Amniotic epithelial cell (primary cell): ENCODE measurements around the gene IP6K1.
A peak's percentile ranks its signal among the peaks of the same experiment; 100 is the strongest.
"Not testable (repeated sequence)": the region's sequence is repeated elsewhere in the genome, so short reads cannot be mapped to it uniquely, and the experiment has no call there.

Source experiments
- DNase-seq: peaks from one replicate; pipeline ENCODE4 v3.0.0-alpha.2; 2010; ENCODE audit warnings: low read depth

IP6K1 gene

DNA sequence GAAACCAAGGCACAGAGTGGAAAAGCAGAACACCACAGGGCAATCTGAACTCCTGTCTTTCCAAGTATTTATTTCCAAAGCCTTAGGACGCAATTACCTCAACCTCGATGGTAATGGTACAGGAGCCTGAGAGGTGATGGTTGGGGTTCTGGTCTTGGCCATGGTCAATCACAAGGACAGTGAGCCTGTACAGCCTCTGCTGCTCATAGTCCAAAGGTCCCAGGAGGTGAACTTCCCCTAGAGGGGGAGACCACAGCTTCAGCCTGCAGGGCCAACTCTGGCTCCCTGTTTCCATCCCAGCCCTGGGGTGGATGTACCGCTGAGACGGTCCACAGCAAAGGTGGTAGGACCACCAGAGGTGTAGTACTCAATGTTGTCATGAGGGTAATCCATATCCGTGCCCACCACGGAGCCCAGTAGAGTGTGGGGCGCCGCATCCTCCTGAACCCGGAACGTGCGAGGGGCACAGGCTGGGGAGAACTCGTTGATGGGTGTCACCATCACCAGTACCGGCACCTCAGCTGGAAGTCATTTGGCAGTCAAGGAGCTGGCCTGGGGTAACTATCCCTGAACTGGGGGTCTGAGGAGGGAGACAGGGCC, 7.2 kb upstream of the IP6K1 start:
- DNase-seq: no peak

DNA sequence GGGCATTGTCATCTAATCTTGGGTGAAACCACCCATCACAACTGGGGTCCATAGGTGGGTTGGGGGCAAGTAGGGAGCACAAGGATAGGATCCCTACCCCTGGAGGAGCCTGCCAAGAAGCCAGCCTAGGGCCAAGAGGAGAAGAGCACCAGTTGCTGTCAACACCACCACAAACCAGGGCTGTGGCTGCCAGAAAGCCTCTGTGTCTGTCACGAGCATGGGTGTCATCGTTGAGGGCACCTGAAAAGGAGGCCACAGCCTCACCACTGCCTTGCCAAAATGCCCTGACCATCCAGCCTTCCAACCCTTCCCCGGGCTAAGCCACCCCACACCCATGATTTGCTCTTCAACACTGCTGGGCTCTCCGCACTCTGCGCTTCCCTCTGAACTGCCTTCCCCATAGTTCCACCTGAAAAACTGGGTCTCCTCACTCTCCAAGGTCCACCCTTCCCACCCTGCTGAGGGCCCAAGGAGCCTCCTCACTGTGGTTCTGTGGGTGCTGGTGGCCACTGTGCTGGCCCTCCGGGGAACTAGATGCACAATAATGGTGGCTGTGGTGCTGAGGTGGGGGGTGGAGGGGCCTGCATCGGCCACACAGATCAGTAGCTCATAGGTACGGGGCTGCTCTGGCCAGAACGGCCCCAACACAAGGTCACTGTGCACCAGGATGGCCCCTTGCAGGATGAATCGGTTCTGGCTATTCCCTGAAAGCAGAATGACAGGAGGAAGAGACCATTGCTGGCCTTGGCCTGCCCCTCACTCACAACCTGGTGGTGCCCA, 6.2 kb upstream of the IP6K1 start:
- DNase-seq: no peak

DNA sequence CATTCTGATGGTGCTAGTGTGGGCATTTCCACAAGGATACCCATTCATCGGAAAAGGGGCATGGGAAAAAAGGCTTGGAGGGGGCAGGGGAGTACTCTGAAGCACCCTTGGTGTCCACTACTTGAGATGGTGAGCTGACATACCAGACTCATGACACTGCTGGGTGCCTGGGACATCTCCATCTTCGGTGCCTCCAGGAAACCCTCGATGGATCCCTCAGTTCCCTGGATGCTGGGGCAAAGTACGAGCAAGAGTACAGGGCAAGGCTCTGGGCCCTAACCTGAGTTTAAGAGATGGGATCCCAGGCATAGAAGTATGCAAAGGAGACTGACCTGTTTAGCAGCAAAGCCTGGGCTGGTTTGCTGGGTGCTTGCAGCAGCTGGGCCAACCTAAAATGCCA, 5.2 kb upstream of the IP6K1 start:
- no peak for DNase-seq

DNA sequence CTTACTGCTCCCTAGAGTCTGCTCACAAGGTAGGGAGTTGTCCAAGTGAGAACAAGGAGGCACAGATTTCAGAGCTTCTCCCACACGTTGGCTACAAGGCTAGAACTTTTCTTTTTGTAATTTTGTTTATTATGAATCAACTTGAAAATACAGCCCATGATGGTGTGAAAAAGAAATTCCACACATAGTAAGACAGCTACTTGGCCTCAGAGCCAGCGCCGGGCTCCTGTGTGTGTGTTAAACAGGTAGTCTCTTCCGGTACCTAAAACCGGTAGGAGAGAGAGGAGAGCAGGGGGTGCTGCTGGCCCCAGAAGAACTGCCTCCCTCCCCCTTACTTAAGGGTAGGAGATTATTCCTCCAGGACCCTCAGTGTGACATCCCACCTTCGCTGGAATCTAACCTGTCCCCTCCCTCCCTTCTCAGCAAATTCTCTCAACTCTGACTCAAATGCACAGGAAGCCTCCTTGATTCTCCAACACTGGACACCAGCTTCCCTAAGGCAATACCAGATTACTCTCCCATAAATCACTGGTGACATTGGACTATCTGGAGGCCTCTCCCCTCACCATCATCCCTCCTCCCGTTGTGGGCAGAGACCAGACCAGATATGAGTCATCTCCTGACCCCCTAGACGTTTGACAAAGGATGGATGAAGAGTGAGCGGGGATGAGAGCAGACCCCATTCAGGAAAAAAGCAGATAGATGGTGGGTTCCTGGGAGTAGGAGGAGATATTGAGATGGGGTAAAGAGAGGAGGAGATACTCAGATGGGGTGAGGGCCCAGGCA, 4.5 kb upstream of the IP6K1 start:
- DNase-seq: peak; percentile 66

DNA sequence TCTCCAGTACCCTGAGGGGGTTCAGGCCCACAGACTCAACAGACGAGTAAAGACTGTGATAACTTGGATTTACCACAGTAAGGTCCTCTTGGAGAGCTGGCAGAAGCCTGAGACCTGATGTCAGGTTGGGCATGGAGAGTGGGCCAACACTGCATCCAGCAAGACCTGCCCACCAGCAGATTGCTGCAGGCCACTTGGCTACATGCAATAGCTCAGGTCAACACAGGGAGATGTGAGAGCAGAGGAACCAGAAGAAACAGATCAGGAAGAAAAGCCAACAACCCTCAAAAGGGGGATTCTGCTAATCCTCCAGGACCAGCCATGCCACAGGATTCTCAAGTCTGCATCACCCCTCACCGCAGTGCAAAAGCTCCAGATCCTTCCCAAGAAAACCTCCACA, 1.7 kb upstream of the IP6K1 start:
- DNase-seq: no peak

DNA sequence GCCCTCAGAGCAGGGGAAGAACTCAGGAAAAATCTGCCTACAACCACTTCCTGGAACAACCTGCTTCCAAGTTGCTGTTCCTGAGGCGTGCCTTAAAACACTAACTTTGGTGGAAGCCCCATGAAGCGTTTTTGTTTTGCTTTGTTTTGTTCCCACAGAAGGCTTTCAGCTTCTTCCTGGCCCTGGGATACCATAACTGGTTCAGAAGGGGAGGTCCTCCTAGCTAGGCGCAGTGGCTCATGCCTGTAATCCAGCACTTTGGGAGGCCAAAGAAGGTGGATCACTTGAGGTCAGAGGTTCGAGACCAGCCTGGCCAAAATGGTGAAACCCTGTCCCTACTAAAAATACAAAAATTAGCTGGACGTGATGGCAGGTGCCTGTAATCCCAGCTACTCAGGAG, 1.2 kb upstream of the IP6K1 start:
- no peak for DNase-seq

DNA sequence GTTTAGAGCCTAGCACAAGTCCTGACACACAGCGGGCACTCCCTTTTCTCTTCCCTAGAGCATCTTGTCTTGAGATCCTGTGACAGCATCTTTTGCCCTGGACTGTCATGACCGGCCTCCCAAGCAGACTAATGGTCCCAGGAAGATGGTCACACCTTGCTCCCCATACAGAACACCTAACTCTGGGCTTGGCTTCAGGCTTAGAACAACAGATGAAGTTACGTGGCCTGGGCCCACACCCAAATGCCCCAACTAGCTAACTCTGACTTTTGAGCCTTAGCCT, 781 bp upstream of the IP6K1 start:
- DNase-seq: no peak

DNA sequence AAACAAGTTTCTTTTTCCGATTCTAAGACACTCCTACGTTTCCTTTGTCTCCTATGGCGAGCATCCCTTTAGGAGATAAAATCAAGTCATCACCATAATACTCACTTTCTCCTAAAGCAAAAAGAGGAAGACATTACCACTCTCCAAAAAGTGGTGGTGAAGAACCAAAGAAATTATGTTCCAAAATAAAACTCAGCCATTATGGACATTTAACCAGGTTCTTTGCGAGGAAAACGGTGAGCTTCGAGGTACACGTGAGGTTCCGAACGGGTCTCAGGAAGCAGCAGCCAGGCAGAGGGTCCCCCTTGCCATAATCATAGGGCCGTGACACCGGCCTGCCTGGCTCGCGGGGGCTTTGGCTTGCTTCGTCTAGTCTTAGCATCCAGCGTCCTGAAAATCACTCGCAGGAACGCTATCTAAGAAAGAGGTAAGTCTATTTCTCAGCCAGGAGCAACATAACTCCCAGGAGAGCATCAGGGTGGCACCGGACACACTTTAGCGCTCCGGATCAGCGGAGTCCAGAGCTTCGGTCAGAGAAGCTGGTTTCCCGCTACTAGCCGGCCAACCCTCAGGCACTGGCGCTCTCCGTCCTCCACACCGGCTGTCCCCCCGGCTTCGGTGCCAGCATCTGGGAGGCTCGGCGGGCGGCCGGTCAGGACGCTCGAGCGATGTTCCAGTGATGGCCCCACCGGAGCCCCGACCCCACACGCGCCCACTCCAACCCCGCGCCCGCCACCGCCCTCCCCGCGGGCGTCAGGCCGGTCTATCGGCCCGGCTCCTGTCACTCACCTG, 581 bp downstream of the IP6K1 start:
- DNase-seq: peak; percentile 39

DNA sequence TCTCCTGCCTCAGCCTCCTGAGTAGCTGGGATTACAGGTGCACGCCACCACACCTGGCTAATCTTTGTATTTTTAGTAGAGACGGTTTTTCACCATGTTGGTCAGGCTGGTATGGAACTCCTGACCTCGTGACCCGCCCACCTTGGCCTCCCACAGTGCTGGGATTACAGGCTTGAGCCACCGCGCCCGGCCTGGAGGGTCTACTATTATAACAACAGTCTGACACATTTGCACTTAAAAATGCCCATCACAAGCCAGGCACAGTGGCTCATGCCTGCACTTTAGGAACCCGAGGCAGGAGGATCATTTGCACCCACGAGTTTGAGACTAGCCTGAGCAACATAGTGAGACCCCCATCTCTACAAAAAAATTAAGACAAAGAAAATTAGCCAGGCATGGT, 4.1 kb downstream of the IP6K1 start:
- not testable (repeated sequence) for DNase-seq

DNA sequence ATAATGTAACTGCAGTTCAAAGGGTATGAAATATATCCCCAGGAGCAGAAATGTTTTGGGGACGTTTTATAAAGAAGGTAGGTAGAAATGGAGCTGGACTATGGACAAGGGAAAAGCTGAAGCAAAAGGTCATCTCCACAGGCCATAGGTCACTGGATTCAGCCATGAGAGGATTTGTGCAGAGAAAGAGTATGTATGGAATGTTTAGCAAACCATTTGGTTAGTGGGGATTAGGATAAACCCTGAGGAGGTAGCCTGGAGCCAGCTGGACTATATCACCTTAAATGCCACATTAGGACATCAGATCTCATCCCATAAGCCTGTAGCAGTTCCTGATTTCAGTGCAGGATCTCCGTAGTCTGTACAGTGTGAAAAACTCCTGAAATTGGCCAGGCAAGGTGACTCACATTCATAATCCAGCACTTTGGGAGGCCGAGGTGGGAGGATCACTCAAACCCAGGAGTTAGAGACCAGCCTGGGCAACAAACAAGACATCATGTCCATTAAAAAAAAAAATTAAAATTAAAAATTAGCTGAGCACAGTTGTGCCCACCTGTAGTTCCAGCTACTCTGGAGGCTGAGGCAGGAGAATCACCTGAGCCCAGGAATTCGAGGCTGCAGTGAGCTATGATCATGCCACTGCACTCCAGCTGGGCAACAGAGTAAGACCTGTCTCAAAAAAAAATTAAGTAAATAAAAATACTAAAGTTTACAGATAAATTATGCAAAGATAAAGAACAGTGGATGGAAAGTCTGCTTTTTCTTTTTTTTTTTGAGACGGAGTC, 4.7 kb downstream of the IP6K1 start:
- DNase-seq: peak; percentile 82

DNA sequence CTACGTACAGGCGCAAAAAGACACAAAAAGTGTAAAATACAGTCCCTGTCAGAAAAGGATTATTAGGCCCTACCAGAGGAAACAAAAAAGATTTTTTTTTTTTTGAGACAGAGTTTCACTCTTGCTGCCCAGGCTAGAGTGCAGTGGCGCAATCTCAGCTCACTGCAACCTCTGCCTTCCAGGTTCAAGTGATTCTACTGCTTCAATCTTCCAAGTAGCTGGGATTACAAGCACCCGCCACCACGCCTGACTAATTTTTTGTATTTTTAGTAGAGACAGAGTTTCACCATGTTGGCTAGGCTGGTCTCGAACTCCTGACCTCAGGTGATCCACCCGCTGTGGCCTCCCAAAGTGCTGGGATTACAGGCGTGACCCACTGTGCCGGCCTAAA, 5.4 kb downstream of the IP6K1 start:
- DNase-seq: peak; percentile 44

DNA sequence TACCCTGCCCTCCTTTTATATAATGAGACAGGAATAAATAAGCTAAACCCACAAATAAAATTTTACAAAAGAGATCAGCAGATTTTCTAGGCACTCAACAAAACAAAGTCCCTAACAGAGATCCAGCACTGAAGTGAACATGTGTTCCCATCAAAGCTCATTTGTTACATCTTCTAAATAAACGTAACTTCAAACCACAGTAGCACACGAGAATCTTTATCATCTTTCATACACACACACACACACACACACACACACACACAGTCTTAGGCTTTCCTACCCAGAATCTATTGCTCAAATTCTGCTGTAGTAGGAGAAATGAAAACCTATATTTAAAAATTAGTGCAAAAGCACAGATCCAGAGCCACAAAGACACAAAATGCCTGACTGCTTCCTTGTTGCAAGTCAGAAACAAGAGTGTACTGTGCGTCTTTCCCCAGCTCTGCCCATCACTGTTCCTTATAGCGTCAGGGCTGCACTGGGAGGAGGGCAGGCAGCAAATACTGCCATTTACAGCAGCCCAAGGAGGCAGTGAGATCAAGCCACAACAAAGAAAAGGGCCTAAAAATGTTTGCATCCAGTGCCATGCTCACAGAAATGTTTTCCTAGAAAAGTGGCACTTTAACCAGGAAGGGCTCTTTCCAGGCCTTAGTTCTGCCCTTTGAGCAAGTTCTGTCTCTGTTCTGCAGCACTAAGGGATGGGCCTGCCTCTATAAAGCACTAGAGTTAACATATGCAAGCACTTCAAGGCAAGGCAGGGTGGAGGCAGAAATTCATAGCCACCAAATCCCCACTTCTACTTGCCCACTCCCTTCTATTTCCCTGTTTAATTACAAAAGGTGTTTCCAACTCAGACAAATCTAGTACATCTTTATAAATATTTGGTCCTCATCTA, 6.0 kb downstream of the IP6K1 start:
- peak; percentile 52 for DNase-seq

DNA sequence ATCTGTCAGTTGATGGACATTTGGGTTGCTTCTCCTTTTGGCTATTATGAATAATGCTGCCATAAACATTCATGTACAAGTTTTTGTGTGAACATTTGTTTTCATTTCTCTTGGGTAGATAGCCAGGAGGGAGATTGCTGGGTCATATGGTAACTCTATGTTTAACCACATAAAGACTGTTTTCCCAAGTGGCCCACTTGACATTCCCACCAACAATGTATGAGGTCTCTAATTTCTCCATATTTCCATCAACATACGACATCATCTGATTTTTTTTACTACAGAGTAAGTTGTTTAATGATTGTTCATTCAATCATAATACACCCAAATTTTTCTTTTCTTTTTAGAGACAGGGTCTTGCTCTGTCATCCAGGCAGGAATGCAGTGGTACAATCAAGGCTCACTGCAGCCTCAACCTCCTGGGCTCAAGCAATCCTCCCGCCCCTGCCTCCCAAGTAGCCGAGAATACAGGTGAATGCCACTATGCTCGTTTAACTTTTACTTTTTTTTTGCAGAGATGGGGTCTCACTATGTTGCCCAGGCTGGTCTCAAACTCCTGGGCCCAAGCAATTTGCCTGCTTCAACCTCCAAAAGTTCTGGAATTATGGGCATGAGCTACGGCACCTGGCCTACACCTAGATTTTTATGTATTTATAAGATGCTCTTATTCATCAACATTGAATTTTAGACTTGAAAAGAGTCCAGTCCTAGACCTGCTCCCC, 6.8 kb downstream of the IP6K1 start:
- no peak for DNase-seq

DNA sequence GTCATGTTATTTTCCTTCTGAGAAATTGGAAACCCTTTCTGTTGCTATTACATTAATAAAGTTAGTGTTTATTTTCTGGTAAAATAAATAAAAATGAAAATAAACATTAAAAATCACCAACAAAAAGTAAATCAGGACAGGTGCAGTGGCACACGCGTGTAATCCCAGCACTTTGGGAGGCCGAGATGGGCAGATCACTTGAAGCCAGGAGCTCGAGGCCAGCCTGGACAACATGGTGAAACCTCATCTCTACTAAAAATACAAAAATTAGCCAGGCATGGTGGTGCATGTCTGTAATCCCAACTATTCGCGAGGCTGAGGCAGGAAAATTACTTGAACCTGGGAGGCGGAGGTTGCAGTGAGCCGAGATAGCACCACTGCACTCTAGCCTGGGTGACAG, 10.2 kb downstream of the IP6K1 start:
- not testable (repeated sequence) for DNase-seq

DNA sequence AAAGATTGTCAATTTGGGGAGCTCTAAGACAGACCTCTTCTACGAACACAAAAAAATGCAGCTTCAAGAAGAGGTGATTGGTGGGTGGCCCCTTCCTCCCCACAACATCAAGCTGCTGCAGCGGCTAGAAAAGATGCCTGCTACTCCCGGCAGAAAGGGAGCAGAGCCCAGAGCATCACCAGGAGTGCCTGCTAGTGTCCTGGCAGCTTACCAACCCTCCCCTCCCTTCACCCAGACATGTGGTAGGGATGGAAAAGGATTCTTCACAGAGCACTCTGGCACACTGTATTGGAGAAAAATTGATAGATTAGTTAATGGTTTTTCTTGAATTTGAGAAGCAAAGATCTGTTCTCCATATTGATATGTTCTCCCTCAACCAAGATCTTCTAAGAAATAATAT, 10.8 kb downstream of the IP6K1 start:
- DNase-seq: no peak

DNA sequence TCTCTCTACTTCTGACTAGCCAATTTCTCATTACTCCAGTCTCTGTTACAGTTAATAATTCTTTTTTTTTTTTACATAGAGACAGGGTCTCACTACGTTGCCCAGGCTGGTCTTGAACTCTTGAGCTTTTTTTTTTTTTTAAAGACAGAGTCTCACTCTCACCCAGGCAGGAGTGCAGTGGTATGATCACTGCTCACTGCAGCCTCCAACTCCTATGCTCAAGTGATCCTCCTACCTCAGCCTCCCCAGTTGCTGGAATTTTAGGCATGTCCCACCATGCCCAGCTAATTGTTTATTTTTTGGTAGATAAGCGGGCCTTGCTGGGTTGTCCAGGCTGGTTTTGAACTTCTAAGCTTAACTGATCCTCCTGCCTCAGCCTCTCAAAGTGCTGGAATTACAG, 13.6 kb downstream of the IP6K1 start:
- DNase-seq: no peak

DNA sequence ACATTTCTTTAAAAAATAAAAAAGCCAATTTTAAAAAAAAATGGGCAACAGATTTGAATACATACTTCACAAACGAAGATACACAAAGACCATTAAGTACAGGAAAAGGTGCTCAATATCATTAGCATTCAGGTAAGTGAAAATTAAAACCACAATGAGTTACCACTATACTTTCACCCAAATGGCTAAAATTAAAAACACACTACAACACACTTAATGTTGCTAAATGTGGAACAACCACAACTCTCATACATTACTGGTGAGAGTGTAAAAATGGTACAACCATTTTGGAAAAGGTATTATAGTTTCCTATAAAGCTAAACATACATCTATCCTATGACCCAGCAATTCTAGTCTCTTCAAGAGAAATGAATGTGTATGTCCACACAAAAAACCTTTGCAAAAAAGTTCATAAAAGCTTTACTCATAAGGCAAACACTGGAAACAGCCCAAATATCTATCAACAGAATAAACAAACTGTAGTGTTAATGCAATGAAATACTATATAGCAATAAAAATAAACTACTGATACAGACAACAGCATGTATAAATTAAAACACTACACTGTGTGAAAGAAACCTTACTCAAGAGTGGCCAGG, 14.9 kb downstream of the IP6K1 start:
- DNase-seq: no peak

DNA sequence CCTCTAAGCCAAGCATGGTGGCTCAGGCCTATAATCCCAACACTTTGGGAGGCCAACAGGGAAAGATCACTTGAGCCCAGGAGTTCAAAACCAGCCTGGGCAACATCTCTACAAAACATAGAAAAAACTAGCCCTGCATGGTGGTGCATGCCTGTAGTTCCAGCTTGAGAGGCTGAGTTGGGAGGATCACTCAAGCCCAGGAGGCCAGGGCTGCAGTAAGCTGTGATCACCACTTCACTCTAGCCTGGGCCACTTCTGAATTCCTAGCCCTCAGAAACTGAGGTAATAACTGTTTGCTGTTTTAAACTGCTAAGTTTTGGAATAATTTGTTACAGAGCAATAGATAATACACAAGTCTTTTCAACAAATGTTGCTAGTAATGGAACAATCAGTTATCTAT, 16.4 kb downstream of the IP6K1 start:
- no peak for DNase-seq

DNA sequence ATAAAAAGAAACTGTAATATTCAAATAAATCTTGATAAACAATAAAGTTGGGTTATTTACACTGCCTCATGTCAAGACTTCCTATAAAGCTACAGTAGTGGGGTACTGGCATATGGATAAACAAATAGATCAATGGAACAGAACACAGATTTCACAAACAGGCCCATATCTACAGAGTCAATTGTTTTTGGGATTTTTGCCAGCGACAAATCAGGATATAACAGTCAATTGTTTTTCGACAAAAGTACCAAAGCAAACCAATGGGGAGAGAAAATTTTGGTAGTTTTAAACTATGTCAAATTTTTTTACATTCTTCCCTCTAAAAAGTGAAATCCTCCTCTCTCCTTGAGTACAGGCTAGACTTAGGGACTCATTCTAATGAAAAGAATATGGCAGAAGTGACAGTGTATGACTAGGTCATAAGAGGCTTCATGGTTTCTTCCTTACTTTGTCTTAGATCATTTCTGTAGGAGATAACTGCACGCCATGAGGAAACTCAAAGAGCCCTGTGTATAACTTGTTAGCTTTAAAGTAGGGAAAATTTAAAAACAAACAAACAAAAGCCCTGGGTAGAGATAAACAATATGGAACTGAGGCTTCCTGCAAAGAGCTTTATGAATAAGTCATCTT, 16.9 kb downstream of the IP6K1 start:
- no peak for DNase-seq
